Fibroblast of mammary gland (primary cell): ENCODE measurements around the gene RAB11FIP2.
"Not testable (repeated sequence)": the region's sequence is repeated elsewhere in the genome, so short reads cannot be mapped to it uniquely, and the experiment has no call there.

ENCODE experiments used
- DNase-seq: peaks from one replicate; pipeline ENCODE4 v3.0.0-alpha.2; 2010; ENCODE audit warnings: low read depth
- H3K4me3 ChIP-seq: 2 replicates; pipeline ENCODE4 v1.5.1; 2011; ENCODE audit warnings: low read depth, mild to moderate bottlenecking, low read length, moderate library complexity; ENCODE audit not compliant: control insufficient read depth
- TF ChIP-seq, protein P1 (sequence below): conservative IDR thresholded peaks from 2 replicates; pipeline ENCODE4 v1.5.1; 2011; ENCODE audit warnings: low read depth, low read length, inconsistent platforms; ENCODE audit not compliant: control insufficient read depth, insufficient read depth

The RAB11FIP2 gene, protein sequence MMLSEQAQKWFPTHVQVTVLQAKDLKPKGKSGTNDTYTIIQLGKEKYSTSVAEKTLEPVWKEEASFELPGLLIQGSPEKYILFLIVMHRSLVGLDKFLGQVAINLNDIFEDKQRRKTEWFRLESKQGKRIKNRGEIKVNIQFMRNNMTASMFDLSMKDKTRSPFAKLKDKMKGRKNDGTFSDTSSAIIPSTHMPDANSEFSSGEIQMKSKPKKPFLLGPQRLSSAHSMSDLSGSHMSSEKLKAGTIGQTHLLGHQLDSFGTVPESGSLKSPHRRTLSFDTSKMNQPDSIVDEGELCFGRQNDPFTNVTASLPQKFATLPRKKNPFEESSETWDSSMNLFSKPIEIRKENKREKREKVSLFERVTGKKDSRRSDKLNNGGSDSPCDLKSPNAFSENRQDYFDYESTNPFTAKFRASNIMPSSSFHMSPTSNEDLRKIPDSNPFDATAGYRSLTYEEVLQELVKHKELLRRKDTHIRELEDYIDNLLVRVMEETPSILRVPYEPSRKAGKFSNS

DNA sequence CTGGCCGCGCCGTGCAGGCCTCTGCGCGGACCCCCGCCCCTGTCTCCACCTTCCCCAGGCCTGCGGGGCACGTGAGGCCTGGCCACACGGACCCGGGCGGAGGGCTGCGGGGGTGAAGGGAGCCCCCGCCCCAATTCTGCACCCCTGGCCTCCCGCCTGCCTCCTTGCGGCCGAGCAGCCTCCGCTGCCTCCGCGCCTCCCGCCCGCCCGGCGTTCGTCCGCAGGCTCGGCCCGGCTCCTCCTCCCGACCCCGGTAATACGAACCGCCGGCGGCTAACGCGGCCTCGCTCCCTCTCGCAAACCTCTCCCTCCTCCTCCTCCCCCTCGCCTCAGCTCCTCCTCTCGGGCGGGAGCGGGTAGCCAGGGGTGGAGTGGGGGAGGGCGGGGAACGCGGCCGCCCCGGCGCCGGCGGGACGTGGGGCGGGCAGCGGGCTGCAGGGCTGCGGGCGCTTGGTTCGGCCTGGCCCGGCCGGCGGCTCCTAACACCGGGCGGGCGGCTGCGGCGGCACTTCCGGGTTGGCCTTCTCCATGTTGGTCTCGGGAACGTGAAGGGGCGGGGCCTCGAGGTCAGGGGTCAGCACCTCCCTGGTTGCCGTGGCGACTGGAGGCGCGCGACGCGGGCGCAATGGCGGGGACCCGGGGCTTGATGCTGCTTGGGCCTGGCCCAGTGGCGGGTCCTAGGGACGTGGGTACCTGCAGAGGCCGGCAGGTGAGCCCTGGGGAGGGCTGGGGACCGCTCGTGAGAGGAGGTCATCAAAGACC lies at the start of gene RAB11FIP2:
Gene RAB11FIP2, minus strand, starts transcription at position 547 of the 762 bp plus-strand sequence. CDS start 778 bp downstream, outside the sequence.
- peak within 1 kb of the TSS; percentile 76 for H3K4me3 ChIP-seq
- TF ChIP-seq, protein P1, sequence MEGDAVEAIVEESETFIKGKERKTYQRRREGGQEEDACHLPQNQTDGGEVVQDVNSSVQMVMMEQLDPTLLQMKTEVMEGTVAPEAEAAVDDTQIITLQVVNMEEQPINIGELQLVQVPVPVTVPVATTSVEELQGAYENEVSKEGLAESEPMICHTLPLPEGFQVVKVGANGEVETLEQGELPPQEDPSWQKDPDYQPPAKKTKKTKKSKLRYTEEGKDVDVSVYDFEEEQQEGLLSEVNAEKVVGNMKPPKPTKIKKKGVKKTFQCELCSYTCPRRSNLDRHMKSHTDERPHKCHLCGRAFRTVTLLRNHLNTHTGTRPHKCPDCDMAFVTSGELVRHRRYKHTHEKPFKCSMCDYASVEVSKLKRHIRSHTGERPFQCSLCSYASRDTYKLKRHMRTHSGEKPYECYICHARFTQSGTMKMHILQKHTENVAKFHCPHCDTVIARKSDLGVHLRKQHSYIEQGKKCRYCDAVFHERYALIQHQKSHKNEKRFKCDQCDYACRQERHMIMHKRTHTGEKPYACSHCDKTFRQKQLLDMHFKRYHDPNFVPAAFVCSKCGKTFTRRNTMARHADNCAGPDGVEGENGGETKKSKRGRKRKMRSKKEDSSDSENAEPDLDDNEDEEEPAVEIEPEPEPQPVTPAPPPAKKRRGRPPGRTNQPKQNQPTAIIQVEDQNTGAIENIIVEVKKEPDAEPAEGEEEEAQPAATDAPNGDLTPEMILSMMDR, result no peak
- DNase-seq, result peak; percentile 85

DNA sequence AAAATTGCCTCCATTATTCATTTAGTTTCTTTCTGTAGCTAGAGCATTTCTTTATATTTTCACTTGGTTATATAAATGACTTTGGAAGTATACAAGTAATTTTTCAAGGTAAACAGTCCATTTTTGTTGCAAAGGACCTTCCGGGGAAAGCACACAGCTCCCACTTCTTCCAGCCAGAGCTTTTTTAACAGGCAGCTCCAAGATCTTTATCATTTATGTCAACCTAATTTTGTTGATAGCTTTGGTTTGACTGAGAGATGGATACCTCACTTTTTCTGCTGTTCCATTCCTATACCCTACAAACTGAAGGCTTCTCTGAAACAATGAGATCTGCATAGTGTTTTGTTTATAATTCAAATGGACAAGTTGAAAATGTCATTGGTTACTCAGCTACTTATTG lies 49.3 kb upstream of the RAB11FIP2 start:
- DNase-seq, result no peak
- no peak overlapping the region for H3K4me3 ChIP-seq

DNA sequence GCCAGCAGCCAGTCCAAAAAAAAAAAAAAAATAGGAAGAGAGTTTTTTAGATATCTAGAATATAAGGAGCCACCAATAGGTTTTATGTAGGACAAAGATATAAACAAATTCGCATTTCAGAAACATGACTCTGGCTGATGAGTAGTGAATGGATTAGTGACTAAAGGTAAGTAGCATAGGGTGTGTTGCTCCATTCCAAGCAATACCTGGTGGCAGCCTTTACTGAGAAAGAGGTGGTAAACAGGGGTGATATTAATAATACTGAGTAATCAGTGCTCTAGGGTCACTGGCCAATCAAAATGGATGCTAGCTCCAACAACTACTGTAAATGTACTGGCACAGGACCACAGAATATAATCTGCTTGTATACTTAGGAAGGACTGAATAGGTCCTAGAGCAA lies 45.5 kb upstream of the RAB11FIP2 start:
- no peak overlapping the region for H3K4me3 ChIP-seq
- TF ChIP-seq, protein P1, result no peak
- DNase-seq, result no peak

More for the DNA sequence above, 49.3 kb upstream of the RAB11FIP2 start:
- TF ChIP-seq, protein P1, result no peak

DNA sequence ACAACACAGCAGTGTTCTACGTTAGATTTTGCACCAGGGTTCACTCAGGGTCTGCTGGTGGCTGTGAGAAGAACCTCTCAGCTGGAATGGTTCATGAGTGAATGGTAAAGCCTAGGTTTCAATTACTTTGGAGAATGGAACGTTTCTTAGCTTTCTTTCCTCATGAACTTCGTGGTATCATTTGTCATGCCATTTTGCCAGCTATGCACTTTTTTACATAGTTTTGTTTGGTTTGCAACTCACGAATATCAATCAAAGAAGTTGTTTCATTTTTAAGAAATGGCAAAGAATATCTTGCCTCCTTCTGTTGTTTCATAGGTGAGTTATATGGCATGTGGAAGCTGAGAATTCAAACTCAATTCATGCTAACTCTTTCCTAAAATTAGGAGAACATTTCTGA lies 34.1 kb upstream of the RAB11FIP2 start:
- no peak overlapping the region for H3K4me3 ChIP-seq
- TF ChIP-seq, protein P1, result no peak
- DNase-seq, result no peak

DNA sequence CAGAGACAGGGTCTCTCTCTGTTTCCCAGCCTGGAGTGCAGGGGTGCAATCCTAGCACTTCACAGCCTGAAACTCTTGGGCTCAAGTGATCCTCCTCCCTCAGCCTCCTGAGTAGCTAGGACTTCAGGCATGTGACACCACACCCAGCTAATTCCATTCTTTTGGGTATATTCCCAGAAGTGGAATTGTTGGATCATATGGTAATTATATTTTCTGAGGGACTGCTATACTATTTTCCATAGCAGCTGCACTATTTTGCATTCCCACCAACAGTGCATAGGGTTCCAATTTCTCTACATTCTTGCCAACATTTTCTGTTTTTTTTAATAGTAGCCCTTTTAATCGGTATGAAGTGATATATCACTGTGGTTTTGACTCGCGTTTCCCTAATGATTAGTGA lies 30.0 kb upstream of the RAB11FIP2 start:
- TF ChIP-seq, protein P1, result no peak
- no peak for DNase-seq
- H3K4me3 ChIP-seq, result no peak overlapping the region

DNA sequence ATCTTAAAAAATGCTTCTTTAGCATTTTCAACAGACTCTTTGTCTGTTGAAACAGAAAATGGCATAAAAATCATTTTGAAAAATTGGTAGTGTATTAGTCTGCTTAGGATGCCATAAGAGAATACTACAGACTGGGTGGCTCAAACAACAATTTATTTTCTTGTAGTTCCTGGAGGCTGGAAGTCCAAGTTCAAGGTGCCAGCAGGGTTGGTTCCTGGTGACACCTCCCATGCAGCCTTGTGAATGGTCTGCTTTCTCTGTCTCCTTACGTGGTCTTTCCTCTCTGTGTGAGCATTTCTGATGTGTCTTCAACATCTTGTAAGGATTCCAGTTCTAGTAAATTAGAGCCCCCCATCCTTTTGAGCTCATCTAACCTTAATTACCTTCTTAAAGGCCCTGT lies 26.1 kb upstream of the RAB11FIP2 start:
- TF ChIP-seq, protein P1, result no peak
- no peak for DNase-seq
- H3K4me3 ChIP-seq, result no peak overlapping the region

DNA sequence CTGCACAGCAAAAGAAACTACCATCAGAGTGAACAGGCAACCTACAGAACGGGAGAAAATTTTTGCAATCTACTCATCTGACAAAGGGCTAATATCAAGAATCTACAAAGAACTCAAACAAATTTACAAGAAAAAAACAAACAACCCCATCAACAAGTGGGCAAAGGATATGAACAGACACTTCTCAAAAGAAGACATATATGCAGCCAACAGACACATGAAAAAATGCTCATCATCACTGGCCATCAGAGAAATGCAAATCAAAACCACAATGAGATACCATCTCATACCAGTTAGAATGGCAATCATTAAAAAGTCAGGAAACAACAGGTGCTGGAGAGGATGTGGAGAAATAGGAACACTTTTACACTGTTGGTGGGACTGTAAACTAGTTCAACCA lies 20.6 kb upstream of the RAB11FIP2 start:
- not testable (repeated sequence) for DNase-seq, H3K4me3 ChIP-seq
